CD4-positive, alpha-beta T cell treated with Interleukin-4 for 4 hours (primary cell): ENCODE measurements around the gene MAFF.
"Not testable (repeated sequence)": the region's sequence is repeated elsewhere in the genome, so short reads cannot be mapped to it uniquely, and the experiment has no call there.

ENCODE experiments used
- DNase-seq: peaks from one replicate; pipeline ENCODE4 v3.0.0-alpha.2; 2020

The MAFF gene

DNA sequence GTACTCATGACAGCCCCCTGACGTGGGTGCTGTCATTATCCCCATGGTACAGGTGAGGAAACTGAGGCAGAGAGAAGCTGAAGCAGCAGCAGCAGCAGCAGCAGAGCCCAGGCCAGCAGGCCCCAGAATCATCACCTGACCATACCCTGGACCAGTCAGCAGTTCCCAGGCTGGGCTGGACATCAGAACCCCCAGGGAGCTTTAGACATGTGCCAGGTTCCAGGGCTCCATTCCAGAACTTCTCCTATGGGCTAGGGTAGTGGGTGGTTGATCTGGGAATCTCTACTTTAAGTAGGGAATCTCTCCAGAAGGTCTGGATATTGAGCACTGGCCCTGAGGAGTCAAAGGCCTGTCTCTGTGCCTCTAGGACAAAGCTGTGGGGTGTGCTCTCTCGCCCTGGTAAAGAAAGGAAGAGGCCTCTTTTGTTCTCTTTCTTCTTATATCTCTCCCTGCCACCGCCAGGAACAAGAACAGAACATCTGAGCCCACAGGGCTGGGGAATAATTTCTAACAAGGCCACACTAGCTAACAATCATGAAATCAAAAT lies 26.6 kb downstream of the MAFF start:
- DNase-seq = no peak

DNA sequence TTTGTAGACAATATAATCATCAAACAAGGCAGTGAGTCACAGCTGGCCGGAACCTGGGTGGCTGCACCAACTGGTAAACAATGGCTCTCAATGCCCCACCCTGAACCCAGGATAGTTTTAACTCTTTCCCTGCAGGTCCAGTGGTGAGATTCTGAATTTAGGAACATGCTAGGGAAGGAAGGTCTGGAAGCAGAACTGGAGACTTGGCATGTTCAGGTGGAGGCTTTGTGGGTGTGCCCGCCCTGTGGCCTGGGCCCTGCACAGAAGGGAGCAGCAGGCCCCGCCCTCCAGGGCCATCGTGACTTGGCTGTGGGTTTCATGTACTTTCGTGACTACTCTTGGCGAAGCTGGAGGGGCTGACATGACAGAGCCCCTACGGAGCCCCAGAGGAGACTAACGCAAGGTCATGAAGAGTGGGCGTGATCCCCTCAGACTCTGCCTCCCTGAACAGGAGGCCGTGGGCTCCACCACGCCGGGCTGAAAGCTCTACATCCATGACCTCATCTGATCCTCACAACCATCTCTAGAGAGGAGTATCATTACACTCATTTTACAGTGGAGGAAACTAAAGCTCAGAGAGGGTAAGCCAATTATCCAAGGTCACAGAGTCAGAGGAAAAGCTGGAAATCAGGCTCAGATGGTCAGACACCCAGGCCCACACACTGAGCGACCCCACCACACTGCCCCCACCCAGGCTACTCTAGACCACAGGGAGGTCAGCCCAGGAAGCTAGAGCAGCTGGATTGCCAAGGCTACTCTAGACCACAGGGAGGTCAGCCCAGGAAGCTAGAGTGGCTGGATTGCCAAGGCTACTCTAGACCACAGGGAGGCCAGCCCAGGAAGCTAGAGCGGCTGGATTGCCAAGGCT lies 27.3 kb downstream of the MAFF start:
- peak; percentile 54 for DNase-seq

DNA sequence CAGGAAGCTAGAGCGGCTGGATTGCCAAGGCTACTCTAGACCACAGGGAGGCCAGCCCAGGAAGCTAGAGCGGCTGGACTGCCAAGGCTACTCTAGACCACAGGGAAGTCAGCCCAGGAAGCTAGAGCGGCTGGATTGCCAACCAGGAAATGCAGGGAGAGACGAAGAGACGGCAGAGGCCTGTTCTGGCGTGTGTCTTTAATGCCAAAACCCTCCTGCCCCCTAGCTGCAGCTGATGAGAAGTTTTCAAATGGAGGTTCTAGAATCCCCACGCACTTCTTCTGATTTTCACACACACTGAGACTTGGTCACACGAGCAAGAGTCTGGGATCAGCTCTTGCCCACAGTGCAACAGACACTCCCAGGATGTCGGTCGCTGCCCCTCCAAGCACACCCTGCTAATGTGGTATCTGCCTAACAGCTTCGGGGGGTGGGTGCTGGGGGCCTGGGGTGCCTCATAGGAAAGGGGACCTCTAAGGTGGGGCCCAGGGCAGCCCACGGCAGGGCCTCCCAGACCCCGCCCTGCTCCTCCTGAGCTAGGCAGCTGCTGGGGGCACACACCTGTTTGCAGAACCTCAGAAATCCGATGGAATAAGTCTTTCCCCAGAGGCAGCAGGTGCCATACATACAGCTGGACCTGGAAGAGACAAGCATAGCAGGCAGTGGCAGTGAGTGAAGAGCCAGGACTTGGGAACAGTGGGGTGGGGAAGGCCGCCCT lies 28.5 kb downstream of the MAFF start:
- peak; percentile 51 for DNase-seq

DNA sequence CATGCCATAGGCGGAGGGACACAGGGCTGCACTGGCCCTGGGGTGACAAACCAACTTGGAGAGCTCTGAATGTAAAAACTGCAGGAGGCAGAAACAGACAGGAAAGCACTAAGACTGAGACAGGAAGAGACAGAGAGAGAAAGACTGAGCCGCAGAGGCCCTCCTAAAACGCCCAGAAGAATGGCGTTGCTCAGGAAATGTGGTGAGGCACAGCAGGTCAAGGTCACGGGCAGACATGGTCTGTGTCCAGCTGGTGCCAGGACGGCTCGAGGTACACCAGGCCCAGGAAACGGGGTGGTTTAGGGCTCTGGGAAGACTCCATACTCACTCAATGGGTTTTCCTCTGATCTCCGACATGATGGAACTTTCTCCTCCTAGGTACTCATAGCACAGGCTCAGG lies 29.1 kb downstream of the MAFF start:
- no peak for DNase-seq

DNA sequence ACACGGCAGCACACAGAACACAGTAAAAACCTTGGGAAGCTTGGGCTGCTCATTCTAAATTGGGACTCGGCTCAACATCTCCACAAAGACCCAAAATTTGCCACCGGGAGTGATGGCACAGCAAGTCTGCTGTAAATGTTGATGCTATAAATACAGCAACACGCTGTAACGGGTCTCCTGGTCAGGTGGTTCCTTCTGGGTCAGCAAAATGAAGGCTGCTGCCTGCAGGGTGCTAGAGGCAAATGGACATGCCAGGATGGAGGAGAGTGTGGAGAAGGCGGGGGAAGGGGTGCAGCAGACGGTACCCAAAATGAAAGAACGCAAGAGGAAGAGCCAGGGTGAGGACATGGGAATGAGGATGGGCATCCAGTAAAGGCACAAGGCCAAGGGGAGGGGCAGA lies 30.4 kb downstream of the MAFF start:
- no peak for DNase-seq

DNA sequence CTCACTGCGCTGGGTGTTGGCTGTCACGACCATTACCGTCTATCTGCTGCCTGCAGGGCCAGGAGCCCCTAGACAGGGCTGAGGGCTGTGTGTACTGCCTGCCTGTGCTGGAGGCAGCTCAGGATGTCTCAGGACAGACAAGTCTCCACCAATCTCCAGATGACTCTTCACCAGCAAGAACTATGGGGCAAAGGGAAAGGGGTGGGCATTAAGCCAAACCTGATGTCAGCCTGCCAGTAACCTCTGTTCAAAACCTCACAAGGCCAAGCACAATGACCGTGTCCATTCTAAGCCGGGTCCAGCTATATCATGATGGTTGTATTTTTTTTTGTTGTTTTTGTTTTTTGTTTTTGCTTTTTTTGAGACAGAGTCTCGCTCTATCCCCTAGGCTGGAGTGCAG lies 31.6 kb downstream of the MAFF start:
- no peak for DNase-seq

DNA sequence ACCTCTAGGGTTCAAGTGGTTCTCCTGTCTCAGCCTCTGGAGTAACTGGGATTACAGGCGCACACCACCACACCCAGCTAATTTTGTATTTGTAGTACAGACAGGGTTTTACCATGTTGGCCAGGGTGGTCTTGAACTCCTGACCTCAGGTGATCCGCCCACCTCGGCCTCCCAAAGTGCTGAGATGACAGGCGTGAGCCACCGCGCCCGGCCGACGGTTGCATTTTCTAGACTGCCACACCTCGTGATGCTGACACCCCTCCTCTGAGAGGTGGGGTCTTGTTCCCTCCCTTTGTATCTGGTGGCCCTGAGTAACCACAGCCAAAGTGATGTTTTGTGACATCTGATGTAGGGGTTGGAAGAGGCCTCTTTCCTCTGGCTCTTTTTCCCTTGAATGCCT lies 32.1 kb downstream of the MAFF start:
- not testable (repeated sequence) for DNase-seq

DNA sequence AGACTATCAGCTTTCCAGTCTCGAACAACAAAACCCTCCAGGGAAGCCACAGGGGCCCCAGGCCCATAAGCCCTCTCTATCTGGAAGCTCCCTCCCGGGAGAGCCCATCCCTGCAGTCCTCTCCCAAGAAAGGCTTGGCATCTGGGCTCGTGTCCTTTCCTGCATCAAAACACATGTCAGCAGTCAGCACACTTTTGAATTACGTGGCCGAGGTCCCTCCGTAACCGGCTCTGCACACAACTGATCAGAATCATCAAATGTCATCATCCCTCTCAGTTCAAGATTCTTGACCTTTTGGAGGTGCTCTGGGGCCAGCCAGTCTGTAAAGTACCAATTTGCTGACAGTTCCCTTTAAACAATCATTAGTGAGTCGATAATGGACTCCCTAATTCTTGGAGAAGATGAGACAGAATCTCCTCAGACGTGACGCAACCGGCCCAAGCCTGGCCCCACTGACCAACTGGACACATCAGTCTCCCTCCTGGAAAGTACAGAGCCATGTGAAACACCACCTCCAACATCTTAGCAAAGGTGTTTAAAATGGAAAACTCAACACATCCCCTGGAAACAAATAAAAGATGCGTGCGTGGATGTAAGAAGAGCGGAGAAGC lies 33.6 kb downstream of the MAFF start:
- DNase-seq = no peak

DNA sequence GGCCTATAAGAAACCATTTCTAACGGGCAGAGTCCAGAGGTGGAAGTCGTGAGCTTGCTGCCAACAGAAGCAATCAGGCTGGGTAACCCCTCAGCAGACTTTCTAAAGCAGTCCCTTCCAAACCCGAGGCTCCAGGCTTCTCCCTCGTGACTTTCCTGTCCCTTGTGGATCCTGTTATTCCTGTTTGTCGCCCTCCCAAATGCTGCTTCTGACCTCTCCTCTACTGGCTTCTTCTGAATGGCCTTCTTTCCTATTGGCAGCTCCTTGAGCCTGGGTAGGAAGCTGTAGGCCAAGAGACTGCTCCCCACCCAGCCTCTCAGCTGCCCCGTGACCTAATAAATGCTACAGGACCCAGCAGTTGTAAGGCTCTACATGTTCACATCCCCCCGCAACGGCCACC lies 35.0 kb downstream of the MAFF start:
- no peak for DNase-seq

DNA sequence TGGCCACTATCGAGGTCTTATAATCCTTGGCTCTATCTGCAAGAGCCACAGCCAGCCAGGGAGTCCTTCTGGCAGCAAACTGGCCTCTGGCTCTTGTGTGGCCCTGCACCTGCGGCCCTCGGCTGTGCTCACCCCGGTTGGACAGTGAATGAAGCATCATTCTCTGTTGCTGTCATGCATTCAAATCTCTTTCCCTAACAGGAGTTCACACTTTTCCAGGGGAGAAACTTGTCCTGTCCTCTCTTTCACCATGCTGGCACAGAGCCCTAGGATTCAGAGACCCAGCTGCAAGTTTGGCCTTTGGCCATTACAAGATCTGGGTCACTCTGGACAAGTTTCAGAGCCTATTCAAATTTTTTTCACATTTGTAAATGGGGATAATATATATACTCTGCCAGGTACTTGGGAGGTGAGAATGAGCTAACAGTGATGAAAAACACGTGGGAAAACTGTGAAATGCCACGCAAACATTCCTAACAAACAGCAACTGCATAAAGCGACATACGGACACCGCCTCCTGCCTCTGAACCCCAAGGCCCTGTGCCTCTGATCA lies 36.8 kb downstream of the MAFF start:
- no peak for DNase-seq

DNA sequence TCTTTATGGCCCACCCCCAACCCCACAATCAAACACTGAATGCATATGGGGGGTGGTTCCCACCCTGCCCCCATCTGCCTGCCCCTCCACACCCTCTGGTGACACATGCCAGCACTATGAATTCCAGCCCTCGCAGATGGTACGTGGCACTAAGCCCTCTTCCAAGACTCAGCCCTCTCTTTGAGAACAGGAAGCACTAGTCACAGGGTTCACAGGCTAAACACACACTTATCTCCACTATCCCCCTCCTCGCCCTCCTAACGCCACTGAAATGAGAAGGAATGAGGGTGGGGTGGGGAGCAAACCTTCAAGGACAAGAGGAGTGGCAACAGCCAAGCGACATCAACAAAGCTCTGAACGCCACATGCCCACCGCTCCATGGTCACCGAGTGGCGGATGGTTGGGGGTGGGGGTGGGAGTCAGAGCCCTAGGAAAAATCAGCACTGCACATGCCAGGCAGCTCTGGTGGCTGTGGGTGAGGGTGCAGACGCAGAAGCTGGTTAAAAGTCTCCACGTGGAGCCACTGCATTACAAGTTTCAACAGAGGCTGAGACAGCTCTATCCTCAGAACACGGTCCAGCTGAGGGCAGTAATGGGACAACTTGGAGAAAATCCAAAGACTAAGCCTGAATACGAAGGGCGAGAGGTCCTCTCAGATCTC lies 37.4 kb downstream of the MAFF start:
- DNase-seq = no peak

DNA sequence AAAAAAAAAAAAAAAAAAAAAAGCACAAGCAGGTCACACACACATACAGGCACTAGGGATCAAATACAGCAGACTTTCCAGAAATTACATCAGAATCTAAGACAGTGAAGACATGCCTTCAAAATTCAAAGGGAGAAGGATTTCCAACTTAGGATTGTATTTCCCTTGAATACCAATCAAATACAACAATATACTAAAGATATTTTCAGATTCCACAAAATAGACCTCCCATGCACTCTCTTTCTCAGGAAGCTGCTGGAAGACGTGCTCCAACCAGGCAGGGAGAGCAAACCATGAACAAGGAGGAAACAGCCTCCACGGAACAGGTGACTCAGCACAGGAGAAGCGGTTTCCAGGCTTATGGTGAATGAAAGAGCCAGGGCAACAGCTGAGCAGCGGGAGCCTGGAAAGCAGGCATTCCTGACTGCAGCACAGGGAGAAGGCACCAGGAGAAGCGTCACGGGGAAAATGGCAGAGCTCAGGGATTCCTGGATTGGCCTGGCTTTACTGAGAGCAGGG lies 39.0 kb downstream of the MAFF start:
- no peak for DNase-seq

DNA sequence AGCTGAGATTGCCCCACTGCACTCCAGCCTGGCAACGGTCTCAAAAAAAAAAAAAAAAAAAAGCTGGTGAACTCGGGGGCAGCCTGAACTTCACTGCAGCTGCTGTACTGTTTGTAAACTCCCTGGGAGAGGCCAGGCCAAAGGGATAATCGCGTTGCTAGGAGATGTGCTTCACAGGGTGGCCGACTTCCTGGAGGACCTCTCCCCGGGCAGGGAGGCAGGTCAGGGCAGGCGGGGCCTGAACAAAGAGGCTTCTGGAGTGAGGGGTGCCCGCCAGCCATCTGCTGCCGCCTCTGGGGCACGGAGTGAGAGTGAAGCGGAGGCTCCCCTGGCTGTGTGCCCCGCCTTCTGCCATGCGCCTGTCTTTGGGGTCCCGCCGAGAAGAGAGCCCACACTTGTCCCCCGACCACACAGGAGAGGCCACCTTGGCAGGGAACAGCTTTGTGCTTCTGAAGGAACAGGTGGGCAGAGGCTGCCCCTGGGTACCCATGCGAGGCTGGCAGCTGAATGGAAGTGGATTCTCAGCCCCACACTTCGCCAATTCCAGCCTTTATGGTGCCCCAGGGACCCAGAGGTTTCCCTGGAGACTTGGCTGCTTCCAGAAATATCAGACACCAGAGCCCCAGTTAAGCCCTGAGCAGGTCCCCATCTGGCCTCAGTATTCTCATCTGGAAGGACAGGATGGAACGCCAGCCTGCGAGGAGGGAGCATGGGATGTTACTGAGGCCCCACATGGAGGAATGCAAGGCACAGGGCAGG lies 41.4 kb downstream of the MAFF start:
- DNase-seq = no peak

DNA sequence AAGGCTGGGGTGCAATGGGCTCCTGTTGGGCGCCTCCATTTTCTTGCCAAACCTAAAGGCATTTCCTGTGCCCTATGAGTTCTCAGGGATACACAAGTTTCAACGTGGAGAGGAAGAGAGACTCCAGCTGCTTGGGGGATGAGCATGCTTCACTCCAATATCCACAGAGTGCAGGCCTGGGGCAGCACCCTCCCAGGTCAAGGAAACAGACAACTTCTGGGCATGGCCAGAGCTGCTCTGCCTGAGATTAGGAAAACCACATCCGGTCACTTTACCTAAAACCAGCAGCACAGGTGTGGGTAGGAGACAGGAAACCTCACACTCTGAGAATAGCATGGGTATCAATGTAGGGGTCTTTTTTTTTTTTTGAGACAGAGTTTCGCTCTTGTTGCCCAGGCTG lies 42.3 kb downstream of the MAFF start:
- no peak for DNase-seq

DNA sequence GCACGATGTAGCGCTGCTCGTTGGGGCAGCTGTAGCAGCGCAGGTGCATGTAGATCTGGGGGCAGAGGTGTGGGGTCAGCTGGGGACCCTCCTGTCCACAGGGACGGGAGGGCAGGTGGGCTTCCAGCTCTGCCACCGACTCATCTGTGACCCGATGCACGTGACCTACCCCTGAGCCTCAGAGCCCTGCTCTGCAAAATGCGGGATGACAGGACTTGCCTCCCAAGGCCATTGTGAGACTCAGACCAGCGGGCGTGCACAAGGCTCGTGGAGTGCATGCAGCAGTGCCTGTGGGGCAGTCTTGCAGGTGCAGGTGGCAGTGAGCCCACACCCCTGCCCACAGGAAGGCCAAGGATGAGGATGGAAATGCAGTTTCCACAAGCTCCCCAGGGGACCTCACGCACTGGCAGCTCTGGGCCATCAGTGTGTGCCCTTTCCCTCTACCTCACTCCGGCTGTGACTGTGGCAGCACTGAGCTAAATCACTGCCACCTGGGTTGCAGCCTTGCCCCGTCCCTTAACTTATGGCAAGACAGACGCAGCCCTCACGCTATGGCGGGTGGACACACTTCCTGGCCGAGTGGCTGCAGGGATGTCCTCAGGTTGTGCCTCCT lies 44.4 kb downstream of the MAFF start:
- DNase-seq = no peak

DNA sequence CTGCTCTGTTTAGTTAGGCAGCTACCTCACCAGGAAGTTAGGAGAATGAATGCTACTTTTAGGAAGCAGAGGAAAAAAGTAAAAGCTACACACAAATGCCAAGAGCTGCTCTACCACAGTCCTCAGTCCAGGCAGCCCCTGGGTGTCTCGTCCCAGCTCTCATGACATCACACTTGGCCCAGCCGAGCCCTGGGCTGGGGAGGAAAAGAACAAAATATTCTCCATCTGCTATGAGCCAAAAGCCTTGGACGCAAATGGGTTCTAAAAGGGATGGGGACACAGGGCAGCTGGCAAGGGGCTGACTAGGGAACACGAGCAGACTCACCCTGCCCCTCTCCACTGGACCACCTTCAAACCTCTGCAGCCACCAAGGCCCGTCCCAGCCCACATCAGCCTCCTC lies 44.9 kb downstream of the MAFF start:
- DNase-seq = no peak

DNA sequence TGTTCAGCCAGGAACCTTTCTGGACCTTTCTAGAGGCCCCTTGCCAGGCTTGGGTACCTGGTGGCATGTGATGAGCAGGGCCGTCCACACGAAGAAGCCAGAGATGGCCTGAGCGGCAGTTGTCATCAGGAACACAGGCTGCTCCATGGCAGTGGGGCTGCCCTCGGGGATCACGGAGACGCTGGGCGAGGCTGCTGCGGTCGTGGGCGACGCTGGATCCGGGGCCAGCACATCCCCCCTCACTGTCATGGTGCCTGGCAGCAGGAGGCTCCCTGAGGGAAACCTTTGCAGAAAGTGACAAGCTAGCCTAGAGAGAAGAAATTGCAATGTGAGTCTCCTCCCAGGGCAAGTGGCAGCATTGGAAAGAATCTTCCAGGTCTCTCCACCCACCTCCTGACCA lies 45.9 kb downstream of the MAFF start:
- DNase-seq = no peak

DNA sequence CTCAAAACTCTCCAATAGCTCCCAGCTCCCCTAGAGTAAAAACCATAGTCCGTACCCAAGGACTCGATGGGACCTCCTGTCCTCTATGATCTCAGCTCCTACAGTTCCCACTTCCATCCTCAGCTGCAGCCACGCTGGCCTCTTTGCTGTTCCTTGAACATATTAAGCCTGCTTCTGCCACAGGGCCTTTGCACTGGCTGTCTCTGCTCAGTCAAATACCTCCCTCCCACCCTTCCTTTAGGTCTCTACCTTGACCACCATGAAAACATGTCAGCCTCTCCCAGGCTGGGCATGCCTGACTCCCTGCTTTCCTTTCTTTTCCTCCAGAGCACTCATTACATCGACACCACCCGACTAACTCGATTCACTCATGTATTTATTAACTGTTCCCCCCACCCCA lies 46.5 kb downstream of the MAFF start:
- DNase-seq = no peak

DNA sequence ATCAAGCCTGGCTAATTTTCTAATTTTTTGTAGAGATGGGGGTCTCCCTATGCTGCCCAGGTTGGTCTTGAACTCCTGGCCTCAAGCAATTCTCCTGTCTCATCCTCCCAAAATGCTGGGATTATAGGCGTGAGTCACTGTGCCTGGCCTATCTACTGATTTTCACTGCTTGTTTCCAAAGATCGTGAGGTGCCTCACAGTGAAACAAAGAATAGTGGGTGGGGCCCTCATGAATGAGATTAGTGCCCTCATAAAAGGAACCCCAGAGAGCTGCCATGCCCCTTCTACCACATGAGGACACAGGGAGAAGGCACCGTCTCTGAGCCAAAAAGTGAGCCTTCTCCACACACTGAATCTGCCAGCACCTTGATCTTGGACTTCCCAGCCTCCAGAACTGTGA lies 47.5 kb downstream of the MAFF start:
- DNase-seq = no peak

DNA sequence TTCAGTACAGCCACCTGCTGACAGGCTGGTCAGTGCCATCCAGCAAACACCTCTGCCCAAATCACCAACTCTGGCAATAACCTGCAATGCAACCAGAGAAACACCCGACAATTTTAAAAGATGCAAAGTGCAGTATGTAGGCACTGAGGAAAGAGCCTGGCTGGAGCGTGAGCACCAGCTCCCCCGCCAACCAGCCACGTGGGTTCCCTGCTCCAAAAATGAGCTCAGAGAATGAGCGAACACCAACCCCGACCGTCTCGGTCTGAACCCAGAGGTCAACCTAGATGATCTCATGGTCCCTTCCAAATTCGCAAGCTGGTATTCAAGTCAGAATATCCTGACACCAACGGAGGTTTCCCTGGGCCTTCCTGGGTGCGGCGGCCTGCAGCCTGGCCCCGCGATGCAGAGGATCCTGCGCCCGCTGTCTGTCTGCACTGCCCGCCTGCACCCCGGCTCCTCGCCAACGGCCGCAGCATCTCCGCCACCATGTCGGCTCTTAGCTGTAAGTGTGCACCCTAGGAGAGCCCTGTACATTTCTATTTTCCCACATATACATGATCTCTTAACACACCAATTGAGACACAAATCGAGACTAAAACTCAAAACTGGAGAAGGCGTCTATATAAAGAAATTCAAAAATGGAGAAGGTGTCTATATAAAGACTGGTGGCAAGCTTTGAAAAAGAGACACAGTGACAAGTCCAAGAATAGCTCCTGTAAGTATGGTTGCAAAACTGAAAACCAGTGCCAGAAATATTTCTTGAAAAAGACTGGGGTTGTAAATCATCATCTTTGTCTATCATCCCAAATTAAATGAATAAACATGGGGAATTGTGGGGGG lies 48.2 kb downstream of the MAFF start:
- no peak for DNase-seq
